Stomach (tissue), 9 donors: ENCODE results near the gene CPHXL. TPM values are rescaled to one million over a fixed set of nuclear protein-coding genes. Genes with fewer than 3 reads are reported as not detected.

Experiments used
- DNase-seq, 2 donors: peaks; one replicate each; pipeline versions ENCODE4 v3.0.0 to v3.0.0-alpha.2; 2013 to 2019
- H3K27ac ChIP-seq, 5 donors: fragments of 200-600 bp in 4 of 5; sonication (generic) in 4 of 5; one replicate each; pipeline ENCODE4 v1.5.1; 2013 to 2019; ENCODE audit warnings: mild to moderate bottlenecking in 1 of 5, moderate library complexity in 1 of 5
- H3K27me3 ChIP-seq, 3 donors: fragments of 200-600 bp; sonication (generic); one replicate each; pipeline ENCODE4 v1.5.1; 2017 to 2019; ENCODE audit warnings: mixed run types in 1 of 3
- H3K36me3 ChIP-seq, 4 donors: fragments of 200-600 bp; sonication (generic); 1 replicate in 3 of 4; 2 replicates in 1 of 4; pipeline ENCODE4 v1.5.1; 2016 to 2019
- H3K4me1 ChIP-seq, 4 donors: fragments of 200-600 bp; sonication (generic); one replicate each; pipeline ENCODE4 v1.5.1; 2016 to 2019
- H3K4me3 ChIP-seq, 4 donors: fragments of 200-600 bp; sonication (generic) in 3 of 4; one replicate each; pipeline ENCODE4 v1.5.1; 2016 to 2019; ENCODE audit warnings: mild to moderate bottlenecking in 1 of 4
- H3K9me3 ChIP-seq, 4 donors: fragments of 200-600 bp; sonication (generic); one replicate each; pipeline ENCODE4 v1.5.1; 2016 to 2019
- EP300 ChIP-seq: sonication (generic); formaldehyde crosslinking; IDR thresholded peaks from one replicate; pipeline ENCODE4 v1.6.1; 2017; ENCODE audit warnings: antibody characterized with exemption
- POLR2A ChIP-seq, 4 donors: fragments of 450-650 bp; IDR thresholded peaks; one replicate each; pipeline ENCODE4 v1.6.1; 2016; ENCODE audit warnings: antibody characterized with exemption in 4 of 4, control low read depth in 2 of 4, mild to moderate bottlenecking in 1 of 4, moderate library complexity in 1 of 4
- POLR2AphosphoS5 ChIP-seq, 3 donors: sonication (generic); formaldehyde crosslinking; IDR thresholded peaks; one replicate each; pipeline ENCODE4 v1.6.1; 2016; ENCODE audit warnings: antibody characterized with exemption in 3 of 3
- WGBS, 5 donors: extraction: QIAGEN DNeasy Blood & Tissue Kit in 3 of 5; methylation state at CpG; one replicate each; pipeline versions ENCODE4 v1.1.5 to v1.1.7; 2013 to 2018; 5-methylcytosine and 5-hydroxymethylcytosine counted together
- intact Hi-C: fragments of 100-400 bp; cut with DNase I; formaldehyde crosslinking; loops from one replicate; pipeline ENCODE4 v1.15.1; 2023; ENCODE audit warnings: low total_unique reads
- polyA plus RNA-seq, 3 donors: library from polyadenylated mRNA; stranded (reverse); fragments of 200-250 nt; gene quantifications; one replicate each; pipeline ENCODE4 v1.2.3, GENCODE V29; 2013
- total RNA-seq, 5 donors: library from RNA; depleted of rRNA; stranded (reverse); fragments of >200 nt; gene quantifications; one replicate each; pipeline versions ENCODE4 v1.1.0 to v1.2.3, GENCODE V29; 2014 to 2016
- TF ChIP-seq, protein P1 (sequence below), 7 experiments: fragments of 450-650 bp in 4 of 7; fragments of 200-600 bp in 3 of 7; sonication (generic) in 3 of 7; IDR thresholded peaks; one replicate each; pipeline ENCODE4 v1.5.1; 2016 to 2019; ENCODE audit warnings: antibody characterized with exemption in 7 of 7, control low read depth in 2 of 7, mild to moderate bottlenecking in 1 of 7
- donor health status: healthy with polysubstance abuse.
- donor health status: Bipolar disorder and iron deficiency.
- donor health status: healthy.

The CPHXL gene
- total and polyA plus RNA-seq, 8 donors, result not detected

DNA sequence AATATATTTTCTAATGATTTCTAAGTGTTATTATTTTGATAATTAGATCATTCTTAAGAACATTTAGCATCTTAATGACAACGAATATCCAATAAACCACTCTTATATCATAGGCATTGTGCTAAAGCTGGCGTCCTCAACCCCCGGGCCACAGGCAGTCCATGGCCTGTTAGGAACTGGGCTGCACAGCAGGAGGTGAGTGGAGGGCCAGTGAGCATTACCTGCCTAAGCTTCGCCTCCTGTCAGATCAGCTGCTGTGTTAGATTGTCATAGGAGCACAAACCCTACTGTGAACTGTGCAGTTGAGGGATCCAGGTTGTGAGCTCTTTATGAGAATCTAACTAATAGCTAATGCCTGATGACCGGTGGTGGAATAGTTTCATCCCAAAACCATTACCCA, 28.7 kb downstream of the CPHXL start:
- TF ChIP-seq, protein P1, sequence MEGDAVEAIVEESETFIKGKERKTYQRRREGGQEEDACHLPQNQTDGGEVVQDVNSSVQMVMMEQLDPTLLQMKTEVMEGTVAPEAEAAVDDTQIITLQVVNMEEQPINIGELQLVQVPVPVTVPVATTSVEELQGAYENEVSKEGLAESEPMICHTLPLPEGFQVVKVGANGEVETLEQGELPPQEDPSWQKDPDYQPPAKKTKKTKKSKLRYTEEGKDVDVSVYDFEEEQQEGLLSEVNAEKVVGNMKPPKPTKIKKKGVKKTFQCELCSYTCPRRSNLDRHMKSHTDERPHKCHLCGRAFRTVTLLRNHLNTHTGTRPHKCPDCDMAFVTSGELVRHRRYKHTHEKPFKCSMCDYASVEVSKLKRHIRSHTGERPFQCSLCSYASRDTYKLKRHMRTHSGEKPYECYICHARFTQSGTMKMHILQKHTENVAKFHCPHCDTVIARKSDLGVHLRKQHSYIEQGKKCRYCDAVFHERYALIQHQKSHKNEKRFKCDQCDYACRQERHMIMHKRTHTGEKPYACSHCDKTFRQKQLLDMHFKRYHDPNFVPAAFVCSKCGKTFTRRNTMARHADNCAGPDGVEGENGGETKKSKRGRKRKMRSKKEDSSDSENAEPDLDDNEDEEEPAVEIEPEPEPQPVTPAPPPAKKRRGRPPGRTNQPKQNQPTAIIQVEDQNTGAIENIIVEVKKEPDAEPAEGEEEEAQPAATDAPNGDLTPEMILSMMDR (IDR thresholded peaks at IDR 0.05), result no peak
- no peak for TF ChIP-seq EP300
- no peak for TF ChIP-seq POLR2A (IDR thresholded peaks at IDR 0.05)
- no peak for DNase-seq
- 87 to 95% (median 92%) methylated on average over 5 of the region's 5 CpGs for WGBS, 5 donors
- H3K27ac ChIP-seq, result no peak overlapping the region
- no peaks in the 10 kb centered on the region for H3K36me3 ChIP-seq
- H3K27me3 ChIP-seq, result no peaks in the 10 kb centered on the region
- intact Hi-C loops, result no loop called here
- H3K4me3 ChIP-seq, result no peak overlapping the region
- no peaks in the 10 kb centered on the region for H3K9me3 ChIP-seq
- H3K4me1 ChIP-seq, result no peaks in the 10 kb centered on the region

DNA sequence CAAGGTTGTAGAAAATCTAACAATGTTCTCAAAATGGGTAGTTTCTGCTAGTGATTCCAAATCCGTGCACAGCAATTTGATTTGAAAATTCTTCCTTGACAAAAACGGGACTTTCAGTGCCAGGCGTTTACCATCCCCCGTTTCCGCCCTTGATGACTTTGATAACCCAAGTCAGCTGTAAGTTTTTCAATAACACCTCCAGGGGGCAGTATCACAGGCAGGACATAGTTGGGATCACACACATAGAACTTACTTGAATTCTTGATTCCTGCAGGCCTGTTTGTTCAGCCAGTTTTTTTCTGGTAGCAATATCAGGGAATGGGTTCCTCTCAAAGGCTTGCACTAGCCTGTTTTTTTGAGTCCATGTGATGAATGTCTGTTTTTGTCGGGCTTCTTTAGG, 30.6 kb downstream of the CPHXL start:
- TF ChIP-seq EP300, result no peak
- TF ChIP-seq POLR2A (IDR thresholded peaks at IDR 0.05), result no peak
- TF ChIP-seq, protein P1 (IDR thresholded peaks at IDR 0.05), result no peak
- TF ChIP-seq POLR2AphosphoS5 (IDR thresholded peaks at IDR 0.05), result no peak
- WGBS, 5 donors, result 74 to 81% (median 77%) methylated on average over 6 of the region's 6 CpGs
- no peaks in the 10 kb centered on the region for H3K9me3 ChIP-seq
- H3K27me3 ChIP-seq, result no peaks in the 10 kb centered on the region
- peaks cover 0 to 4% (median 0%) of the 10 kb centered on the region in 4 donors for H3K4me1 ChIP-seq
- no peak overlapping the region for H3K27ac ChIP-seq
- no peak overlapping the region for H3K4me3 ChIP-seq
- intact Hi-C loops, result no loop called here
- H3K36me3 ChIP-seq, result no peaks in the 10 kb centered on the region
- no peak for DNase-seq

DNA sequence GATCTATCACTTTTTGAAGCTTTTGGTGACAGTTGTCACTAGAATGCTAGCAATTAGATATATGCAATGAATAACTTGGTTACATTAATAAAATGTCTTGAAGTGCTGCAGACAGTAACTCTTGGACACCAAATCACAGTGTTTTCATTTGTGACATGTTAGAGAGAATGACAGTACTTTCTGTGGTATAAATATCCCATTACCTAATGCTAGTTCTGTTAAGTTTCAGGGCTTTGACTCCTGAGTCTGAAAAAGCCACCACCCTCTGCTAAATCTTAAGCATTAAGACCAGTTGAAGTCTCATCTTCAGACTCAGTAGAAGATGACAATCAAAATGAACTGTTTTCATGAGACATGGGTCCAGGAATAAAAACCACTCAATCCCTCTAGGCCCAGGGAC, 38.9 kb downstream of the CPHXL start:
- DNase-seq, result no peak

DNA sequence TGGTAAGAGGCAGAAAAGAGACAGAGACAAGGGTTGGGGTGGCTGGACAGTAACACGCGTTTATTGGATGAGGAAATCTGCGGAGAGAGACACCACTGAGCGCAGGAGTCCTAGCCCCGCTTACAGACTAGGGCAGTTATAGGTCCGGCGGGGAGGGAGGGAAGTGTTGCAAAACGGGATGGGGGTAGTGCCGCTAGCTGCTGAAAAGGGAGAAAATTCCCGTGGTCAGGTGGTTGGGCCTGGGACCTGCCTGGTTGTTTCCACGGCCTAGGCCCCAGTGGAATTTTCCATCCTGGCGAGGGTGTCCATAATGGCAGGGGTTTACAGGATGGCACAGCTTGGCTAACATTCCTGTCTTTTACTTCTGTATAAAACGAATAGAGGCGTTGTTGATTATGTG, 44.0 kb downstream of the CPHXL start:
- 87 to 92% (median 88%) methylated on average over 14 of the region's 14 CpGs for WGBS, 5 donors

More for the DNA sequence above, 38.9 kb downstream of the CPHXL start:
- no peak for TF ChIP-seq EP300
- TF ChIP-seq, protein P1 (IDR thresholded peaks at IDR 0.05), result no peak
- H3K9me3 ChIP-seq, result no peaks in the 10 kb centered on the region
- peaks cover 0 to 8% (median 6%) of the 10 kb centered on the region in 4 donors for H3K4me1 ChIP-seq
- H3K4me3 ChIP-seq, result no peak overlapping the region
- H3K27me3 ChIP-seq, result peaks cover 0 to 24% (median 0%) of the 10 kb centered on the region in 3 donors
- intact Hi-C loops, result no loop called here
- no peak overlapping the region for H3K27ac ChIP-seq
- H3K36me3 ChIP-seq, result no peaks in the 10 kb centered on the region

More for the DNA sequence above, 44.0 kb downstream of the CPHXL start:
- no peaks in the 10 kb centered on the region for H3K36me3 ChIP-seq
- intact Hi-C loops, result no loop called here
- H3K27ac ChIP-seq, result no peak overlapping the region
- no peak overlapping the region for H3K4me3 ChIP-seq
- peaks cover 0 to 49% (median 0%) of the 10 kb centered on the region in 3 donors for H3K27me3 ChIP-seq
- DNase-seq, result no peak
- no peak for TF ChIP-seq POLR2A (IDR thresholded peaks at IDR 0.05)
- TF ChIP-seq EP300, result no peak
- TF ChIP-seq, protein P1 (IDR thresholded peaks at IDR 0.05), result no peak
- no peaks in the 10 kb centered on the region for H3K9me3 ChIP-seq
- peaks cover 6 to 20% (median 12%) of the 10 kb centered on the region in 4 donors for H3K4me1 ChIP-seq
